IPS-20b (cell line): Measurements from ENCODE around the gene ART5.

Experiments used
- H3K27ac ChIP-seq: one replicate; pipeline ENCODE4 v1.5.1; 2013; ENCODE audit warnings: low read length
- H3K27me3 ChIP-seq: 2 replicates; pipeline ENCODE4 v1.6.1; 2013; ENCODE audit warnings: mild to moderate bottlenecking, low read length, inconsistent platforms; ENCODE audit not compliant: insufficient read depth
- H3K36me3 ChIP-seq: 2 replicates; pipeline ENCODE4 v1.6.1; 2013; ENCODE audit warnings: low read depth, mild to moderate bottlenecking, inconsistent platforms, low read length, moderate library complexity; ENCODE audit not compliant: insufficient read depth
- H3K4me1 ChIP-seq: 2 replicates; pipeline ENCODE4 v1.6.1; 2013; ENCODE audit warnings: mild to moderate bottlenecking, control low read depth, inconsistent platforms, low read length, moderate library complexity; ENCODE audit not compliant: insufficient read depth
- H3K4me3 ChIP-seq: 2 replicates; pipeline ENCODE4 v1.5.1; 2013; ENCODE audit warnings: mild to moderate bottlenecking, low read length, inconsistent platforms
- H3K9ac ChIP-seq: 2 replicates; pipeline ENCODE4 v1.6.1; 2013; ENCODE audit warnings: low read depth, mild to moderate bottlenecking, inconsistent platforms, low read length, moderate library complexity
- H3K9me3 ChIP-seq: 2 replicates; pipeline ENCODE4 v1.6.1; 2013; ENCODE audit warnings: mild to moderate bottlenecking, low read depth, low read length, inconsistent platforms; ENCODE audit not compliant: insufficient read depth

The ART5 gene, protein sequence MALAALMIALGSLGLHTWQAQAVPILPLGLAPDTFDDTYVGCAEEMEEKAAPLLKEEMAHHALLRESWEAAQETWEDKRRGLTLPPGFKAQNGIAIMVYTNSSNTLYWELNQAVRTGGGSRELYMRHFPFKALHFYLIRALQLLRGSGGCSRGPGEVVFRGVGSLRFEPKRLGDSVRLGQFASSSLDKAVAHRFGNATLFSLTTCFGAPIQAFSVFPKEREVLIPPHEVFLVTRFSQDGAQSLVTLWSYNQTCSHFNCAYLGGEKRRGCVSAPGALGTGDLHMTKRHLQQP

DNA sequence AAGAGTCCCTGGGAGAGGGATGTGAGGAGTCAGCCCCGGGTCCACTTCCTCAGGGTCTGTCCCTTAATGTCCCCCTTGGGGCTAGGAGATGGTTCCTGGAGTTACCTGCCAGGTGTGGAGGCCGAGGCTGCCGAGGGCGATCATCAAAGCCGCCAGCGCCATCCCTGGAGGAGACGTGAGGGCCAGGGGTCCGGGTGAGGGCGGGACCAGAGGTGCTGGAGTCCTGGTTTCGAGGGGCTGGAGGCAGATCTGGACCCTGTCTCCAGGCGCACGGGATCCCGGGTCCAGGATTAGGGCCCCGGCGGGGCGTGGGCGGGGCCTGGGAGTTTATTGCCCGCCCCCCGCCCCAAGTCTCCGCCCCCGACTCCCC, at the start of gene ART5:
Gene ART5, minus strand, starts transcription at position 292 of the 370 bp plus-strand sequence. Its CDS starts 130 bp downstream, at position 162.
- peak within 1 kb of the TSS; percentile 79 for H3K9ac ChIP-seq
- no peaks in the 10 kb centered on the region; the same call in 1 of the 2 replicates for H3K4me1 ChIP-seq
- peak within 1 kb of the TSS; percentile 27 for H3K27ac ChIP-seq
- H3K36me3 ChIP-seq = no peaks in the 10 kb centered on the region
- H3K9me3 ChIP-seq = no peaks in the 10 kb centered on the region; the same call in 1 of the 2 replicates
- peaks cover 8% of the 10 kb centered on the region; the same call in 1 of the 2 replicates for H3K27me3 ChIP-seq
- H3K4me3 ChIP-seq = peak within 1 kb of the TSS; percentile 67

- Histone ChIP-seq H3K4me1 (no peaks in the 10 kb centered on the region), H3K9ac (no peak overlapping the region), H3K36me3 (peaks cover 91% of the 10 kb centered on the region), H3K27ac (no peak overlapping the region), H3K27me3 (no peaks in the 10 kb centered on the region), H3K9me3 (no peaks in the 10 kb centered on the region), H3K4me3 (no peak overlapping the region)
These were observed 45.0 kb upstream of the ART5 start for GRCh38 chr11:3686751-3687150.

GRCh38 chr11:3685923-3686322, 44.1 kb upstream of the ART5 start:
- Histone ChIP-seq H3K36me3 (peaks cover 91% of the 10 kb centered on the region), H3K4me3 (no peak overlapping the region), H3K27me3 (no peaks in the 10 kb centered on the region), H3K27ac (no peak overlapping the region), H3K4me1 (no peaks in the 10 kb centered on the region), H3K9ac (no peak overlapping the region), H3K9me3 (no peaks in the 10 kb centered on the region)

DNA sequence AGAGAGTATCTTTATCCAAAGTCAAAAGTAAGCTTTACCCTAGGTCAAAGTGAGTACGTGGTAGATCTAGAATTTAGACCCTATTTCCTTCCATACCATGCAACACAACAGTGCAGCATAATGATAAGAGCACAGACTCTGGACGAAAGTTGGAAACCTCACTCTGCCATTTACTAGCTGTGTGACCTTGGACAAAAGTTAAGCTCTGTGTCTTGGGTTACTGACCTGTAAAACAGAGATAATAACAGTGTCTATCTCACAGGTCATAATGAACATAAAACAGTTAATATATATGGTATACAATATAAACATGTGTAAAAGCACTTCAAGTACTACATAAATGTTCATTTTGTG, 43.0 kb upstream of the ART5 start:
- Histone ChIP-seq H3K9ac (no peak overlapping the region), H3K4me3 (no peak overlapping the region), H3K27ac (no peak overlapping the region), H3K4me1 (no peaks in the 10 kb centered on the region), H3K36me3 (peaks cover 92% of the 10 kb centered on the region), H3K27me3 (no peaks in the 10 kb centered on the region), H3K9me3 (no peaks in the 10 kb centered on the region)

DNA sequence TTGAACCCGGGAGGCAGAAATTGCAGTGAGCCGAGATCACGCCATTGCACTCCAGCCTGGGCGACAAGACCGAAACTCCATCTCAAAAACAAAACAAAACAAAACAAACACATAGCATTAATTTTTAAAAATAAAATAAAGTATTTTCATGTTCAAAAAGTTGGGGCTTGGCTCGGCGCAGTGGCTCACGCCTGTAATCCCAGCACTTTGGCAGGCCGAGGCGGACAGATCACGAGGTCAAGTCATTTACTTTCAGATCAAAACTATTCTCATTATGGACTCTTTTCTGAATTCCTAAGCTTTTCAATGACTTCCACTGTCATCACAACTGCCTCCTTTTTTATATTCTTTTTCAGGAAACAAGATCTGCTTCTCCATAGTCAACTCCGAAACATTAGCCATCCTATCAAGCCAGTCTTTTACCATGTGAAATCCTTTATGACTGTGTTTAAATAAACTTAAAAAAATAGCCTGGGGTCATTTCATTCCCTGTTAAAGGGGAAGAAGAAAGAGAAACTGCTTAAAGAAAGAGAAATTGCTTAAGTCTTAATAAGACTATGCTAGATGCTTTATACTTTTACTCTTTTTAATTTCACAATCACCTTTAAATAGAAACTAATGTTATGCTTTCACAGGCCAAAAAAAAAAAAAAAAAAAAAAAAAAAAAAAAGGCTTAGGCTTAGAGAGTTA, 42.5 kb upstream of the ART5 start:
- Histone ChIP-seq H3K27ac (no peak overlapping the region), H3K4me3 (no peak overlapping the region), H3K27me3 (no peaks in the 10 kb centered on the region)

DNA sequence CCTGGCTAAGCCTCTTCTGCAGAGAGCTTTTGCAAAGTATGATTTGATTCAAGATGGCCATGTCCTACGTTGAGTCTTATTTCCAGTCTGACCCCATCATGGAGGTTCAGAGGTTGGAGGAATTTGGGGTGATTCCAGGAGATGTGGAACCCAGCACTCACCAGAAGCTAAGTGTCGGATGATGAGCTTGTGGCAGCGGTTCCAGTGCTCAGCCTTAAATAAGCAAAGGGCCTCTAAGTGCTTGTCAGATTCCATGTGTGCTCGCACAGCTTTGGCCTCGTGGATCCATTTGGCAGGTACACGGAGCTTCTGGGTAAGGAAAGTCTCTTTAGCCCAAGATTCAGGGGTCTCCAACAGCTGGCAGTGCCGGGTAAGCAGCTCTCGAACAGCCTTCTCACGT, 41.2 kb upstream of the ART5 start:
- Histone ChIP-seq H3K4me3 (no peak overlapping the region), H3K9me3 (no peaks in the 10 kb centered on the region), H3K36me3 (peaks cover 99% of the 10 kb centered on the region), H3K4me1 (no peaks in the 10 kb centered on the region), H3K27ac (no peak overlapping the region), H3K9ac (no peak overlapping the region), H3K27me3 (no peaks in the 10 kb centered on the region)

More for the DNA sequence above, 42.5 kb upstream of the ART5 start:
- Histone ChIP-seq H3K36me3 (peaks cover 92% of the 10 kb centered on the region), H3K9ac (no peak overlapping the region), H3K4me1 (no peaks in the 10 kb centered on the region), H3K9me3 (no peaks in the 10 kb centered on the region)

GRCh38 chr11:3679077-3679476, 37.3 kb upstream of the ART5 start:
- Histone ChIP-seq H3K9ac (no peak overlapping the region), H3K4me3 (no peak overlapping the region), H3K36me3 (peaks cover 99% of the 10 kb centered on the region), H3K4me1 (no peaks in the 10 kb centered on the region), H3K27ac (no peak overlapping the region), H3K27me3 (no peaks in the 10 kb centered on the region), H3K9me3 (no peaks in the 10 kb centered on the region)

GRCh38 chr11:3675971-3676370, 34.2 kb upstream of the ART5 start:
- H3K27me3 ChIP-seq = no peaks in the 10 kb centered on the region
- H3K9me3 ChIP-seq = no peaks in the 10 kb centered on the region
- H3K9ac ChIP-seq = no peak overlapping the region
- H3K4me3 ChIP-seq = no peak overlapping the region
- H3K4me1 ChIP-seq = no peaks in the 10 kb centered on the region
- peaks cover 89% of the 10 kb centered on the region for H3K36me3 ChIP-seq
- no peak overlapping the region for H3K27ac ChIP-seq

GRCh38 chr11:3674189-3674588, 32.4 kb upstream of the ART5 start:
- Histone ChIP-seq H3K4me1 (no peaks in the 10 kb centered on the region), H3K27ac (no peak overlapping the region), H3K36me3 (peaks cover 71% of the 10 kb centered on the region), H3K4me3 (no peak overlapping the region), H3K9ac (no peak overlapping the region), H3K9me3 (no peaks in the 10 kb centered on the region), H3K27me3 (no peaks in the 10 kb centered on the region)

DNA sequence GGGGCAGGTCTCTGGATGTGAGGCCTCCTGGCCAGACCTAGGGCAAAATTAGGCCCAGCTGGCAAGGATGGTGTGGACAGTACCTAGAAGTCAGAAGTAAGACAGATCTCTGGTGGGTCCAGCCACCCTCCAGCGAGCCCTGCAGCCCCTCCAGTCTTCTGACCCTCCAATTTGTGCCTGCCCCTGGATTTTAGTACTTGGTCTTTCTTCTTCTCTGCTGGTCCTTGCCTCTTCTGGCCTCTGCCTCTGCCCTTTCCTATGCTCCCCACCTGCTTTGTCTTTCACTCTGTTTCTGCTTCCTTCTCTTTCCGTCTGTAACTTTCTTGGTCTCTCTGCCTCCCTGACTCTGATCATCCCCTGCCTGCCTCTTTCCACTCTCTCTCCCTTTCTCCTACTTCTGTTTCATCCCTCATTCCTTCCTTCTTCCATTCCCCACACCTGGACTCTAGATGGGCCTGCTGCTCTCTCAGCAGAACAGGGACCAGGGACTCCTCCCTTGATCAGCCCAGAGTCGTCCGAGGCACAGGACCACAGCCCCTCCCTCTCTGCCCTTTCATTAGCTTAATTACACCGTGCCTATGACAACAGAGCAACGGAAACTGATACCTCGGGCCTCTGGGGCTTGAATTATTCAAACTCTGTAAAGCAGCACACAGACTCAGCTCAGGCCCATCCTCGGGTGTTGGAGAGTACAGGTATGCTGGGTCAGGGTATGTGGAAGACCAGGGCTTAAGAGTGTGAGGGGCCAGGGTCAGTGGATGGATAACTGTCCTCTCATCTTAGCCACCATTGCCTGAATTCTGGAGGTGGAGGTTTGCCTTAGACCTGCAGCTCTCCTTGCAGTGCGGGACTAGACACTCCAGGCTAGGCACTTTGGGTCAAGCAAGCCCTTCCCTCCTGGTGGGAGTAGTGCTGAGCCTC, 29.8 kb upstream of the ART5 start, which contains the start of gene CHRNA10:
Gene CHRNA10, minus strand, starts transcription at position 51 of the 921 bp plus-strand sequence. CDS start 72 bp downstream, outside the sequence.
- no peak within 1 kb of the TSS for H3K27ac ChIP-seq
- H3K36me3 ChIP-seq = peaks cover 48% of the 10 kb centered on the region
- no peaks in the 10 kb centered on the region for H3K27me3 ChIP-seq
- no peak within 1 kb of the TSS for H3K9ac ChIP-seq
- H3K4me3 ChIP-seq = no peak within 1 kb of the TSS
- no peaks in the 10 kb centered on the region for H3K4me1 ChIP-seq
- H3K9me3 ChIP-seq = no peaks in the 10 kb centered on the region

DNA sequence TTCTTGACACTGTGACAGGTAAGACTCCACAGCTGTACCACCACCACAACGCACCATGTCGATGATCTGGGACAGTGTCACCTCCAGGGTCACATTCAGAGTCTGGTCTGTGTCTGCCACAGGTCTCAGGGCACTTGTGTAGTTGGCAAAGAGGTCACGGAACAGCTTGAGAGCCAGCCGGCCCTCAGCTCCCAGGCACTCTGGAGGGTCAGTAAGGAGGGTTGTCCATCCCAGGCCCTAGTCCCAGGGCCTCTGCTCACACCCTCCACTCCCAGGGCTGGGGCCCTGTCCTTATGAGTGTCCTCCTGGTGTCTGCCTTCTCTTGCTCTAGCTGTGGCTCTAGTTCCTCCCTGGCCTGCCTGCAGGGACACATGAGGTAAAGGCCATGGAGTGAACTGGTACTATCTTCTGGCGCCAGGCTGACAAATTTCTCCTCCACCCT, 28.0 kb upstream of the ART5 start:
- H3K27me3 ChIP-seq = no peaks in the 10 kb centered on the region
- peaks cover 40% of the 10 kb centered on the region for H3K36me3 ChIP-seq
- no peak overlapping the region for H3K9ac ChIP-seq
- H3K4me3 ChIP-seq = no peak overlapping the region
- H3K9me3 ChIP-seq = no peaks in the 10 kb centered on the region
- H3K4me1 ChIP-seq = no peaks in the 10 kb centered on the region
- H3K27ac ChIP-seq = no peak overlapping the region
